ENCODE measurements around the gene AMACR.

DNA sequence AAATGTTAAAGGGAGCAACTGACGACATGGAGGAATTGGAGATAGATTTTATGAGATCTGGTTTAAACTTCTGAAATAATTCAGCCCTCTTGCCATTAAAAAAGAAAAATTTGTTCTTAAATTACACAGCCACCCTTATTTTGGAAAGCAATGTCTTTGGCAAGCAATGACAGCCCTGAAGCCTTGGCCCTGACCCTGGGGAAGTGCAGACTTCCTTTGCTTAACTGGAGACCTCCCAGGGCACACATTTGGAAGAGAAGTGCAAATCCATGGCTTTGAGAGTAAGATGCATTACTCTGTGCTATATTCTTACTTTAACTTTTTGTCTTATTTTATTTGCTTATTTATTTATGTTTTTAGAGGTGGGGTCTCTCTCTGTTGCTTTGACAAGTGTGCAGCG, 49.7 kb downstream of the AMACR start:
- TF ChIP-seq, protein P1, sequence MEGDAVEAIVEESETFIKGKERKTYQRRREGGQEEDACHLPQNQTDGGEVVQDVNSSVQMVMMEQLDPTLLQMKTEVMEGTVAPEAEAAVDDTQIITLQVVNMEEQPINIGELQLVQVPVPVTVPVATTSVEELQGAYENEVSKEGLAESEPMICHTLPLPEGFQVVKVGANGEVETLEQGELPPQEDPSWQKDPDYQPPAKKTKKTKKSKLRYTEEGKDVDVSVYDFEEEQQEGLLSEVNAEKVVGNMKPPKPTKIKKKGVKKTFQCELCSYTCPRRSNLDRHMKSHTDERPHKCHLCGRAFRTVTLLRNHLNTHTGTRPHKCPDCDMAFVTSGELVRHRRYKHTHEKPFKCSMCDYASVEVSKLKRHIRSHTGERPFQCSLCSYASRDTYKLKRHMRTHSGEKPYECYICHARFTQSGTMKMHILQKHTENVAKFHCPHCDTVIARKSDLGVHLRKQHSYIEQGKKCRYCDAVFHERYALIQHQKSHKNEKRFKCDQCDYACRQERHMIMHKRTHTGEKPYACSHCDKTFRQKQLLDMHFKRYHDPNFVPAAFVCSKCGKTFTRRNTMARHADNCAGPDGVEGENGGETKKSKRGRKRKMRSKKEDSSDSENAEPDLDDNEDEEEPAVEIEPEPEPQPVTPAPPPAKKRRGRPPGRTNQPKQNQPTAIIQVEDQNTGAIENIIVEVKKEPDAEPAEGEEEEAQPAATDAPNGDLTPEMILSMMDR (IDR thresholded peaks at IDR 0.05) = no peak
- no peak for TF ChIP-seq POLR2A (IDR thresholded peaks at IDR 0.05)
